Nephron (organoid): ENCODE results near the gene PLS3.

Experiments
- H3K27ac Mint-ChIP-seq, 3 experiments: 2 replicates each; pipeline ENCODE4 v1.8.0; 2020; ENCODE audit warnings: mixed read lengths in 3 of 3, mild to moderate bottlenecking in 2 of 3, moderate library complexity in 1 of 3
- H3K27me3 Mint-ChIP-seq: 2 replicates; pipeline ENCODE4 v1.8.0; 2021; ENCODE audit warnings: low read depth, mild to moderate bottlenecking, moderate library complexity, mixed read lengths
- H3K36me3 Mint-ChIP-seq: 2 replicates; pipeline ENCODE4 v1.8.0; 2020; ENCODE audit warnings: low read depth, mixed read lengths
- H3K4me1 Mint-ChIP-seq: 2 replicates; pipeline ENCODE4 v1.8.0; 2020; ENCODE audit warnings: mixed read lengths
- H3K4me3 Mint-ChIP-seq, 3 experiments: 2 replicates each; pipeline ENCODE4 v1.8.0; 2020; ENCODE audit warnings: mild to moderate bottlenecking in 3 of 3, mixed read lengths in 3 of 3, moderate library complexity in 2 of 3
- H3K9me3 Mint-ChIP-seq: 2 replicates; pipeline ENCODE4 v1.8.0; 2020; ENCODE audit warnings: mixed read lengths
- CTCF ChIP-seq, 3 experiments: fragments of 200-600 bp; sonication (generic); IDR thresholded peaks; one replicate each; pipeline ENCODE4 v1.5.0; 2021; ENCODE audit warnings: antibody characterized with exemption in 3 of 3; ENCODE audit not compliant: unreplicated experiment in 3 of 3

Gene PLS3

GRCh38 chrX:115616943-115617563, 56.1 kb downstream of the PLS3 start:
- Mint-ChIP-seq H3K4me1 (peaks cover 63% of the 10 kb centered on the region), H3K27me3 (no peaks in the 10 kb centered on the region), H3K4me3 (no peak overlapping the region), H3K9me3 (no peaks in the 10 kb centered on the region), H3K36me3 (peaks cover 6% of the 10 kb centered on the region), H3K27ac (peak overlapping the region; percentile 96 to 100 (median 98))
- no peak for TF ChIP-seq CTCF (IDR thresholded peaks at IDR 0.05; ENCODE audit: unreplicated experiment in 3 of 3)

GRCh38 chrX:115622534-115622933, 61.6 kb downstream of the PLS3 start:
- Mint-ChIP-seq H3K4me1 (peaks cover 39% of the 10 kb centered on the region), H3K4me3 (no peak overlapping the region)

GRCh38 chrX:115624916-115625315, 63.9 kb downstream of the PLS3 start:
- Mint-ChIP-seq H3K27ac (peak overlapping the region; percentile 29 to 91 (median 67)), H3K4me1 (peaks cover 24% of the 10 kb centered on the region), H3K4me3 (no peak overlapping the region), H3K27me3 (no peaks in the 10 kb centered on the region), H3K36me3 (peaks cover 16% of the 10 kb centered on the region), H3K9me3 (no peaks in the 10 kb centered on the region)
- TF ChIP-seq CTCF (IDR thresholded peaks at IDR 0.05; ENCODE audit: unreplicated experiment in 3 of 3) = no peak

More at GRCh38 chrX:115622534-115622933, 61.6 kb downstream of the PLS3 start:
- H3K27me3 Mint-ChIP-seq = no peaks in the 10 kb centered on the region
- H3K36me3 Mint-ChIP-seq = peaks cover 14% of the 10 kb centered on the region
- H3K27ac Mint-ChIP-seq = peak overlapping the region in 1 of 3 experiments; percentile 10
- no peak for TF ChIP-seq CTCF (IDR thresholded peaks at IDR 0.05; ENCODE audit: unreplicated experiment in 3 of 3)
- H3K9me3 Mint-ChIP-seq = no peaks in the 10 kb centered on the region

- Mint-ChIP-seq H3K9me3 (no peaks in the 10 kb centered on the region), H3K36me3 (peaks cover 20% of the 10 kb centered on the region), H3K27ac (peak overlapping the region; percentile 41 to 91 (median 67)), H3K4me1 (peaks cover 19% of the 10 kb centered on the region), H3K27me3 (no peaks in the 10 kb centered on the region), H3K4me3 (no peak overlapping the region)
- no peak for TF ChIP-seq CTCF (IDR thresholded peaks at IDR 0.05; ENCODE audit: unreplicated experiment in 3 of 3)
Measured at GRCh38 chrX:115625572-115626301, 64.8 kb downstream of the PLS3 start.

GRCh38 chrX:115630204-115630603, 69.2 kb downstream of the PLS3 start:
- Mint-ChIP-seq H3K9me3 (no peaks in the 10 kb centered on the region), H3K36me3 (peaks cover 18% of the 10 kb centered on the region), H3K4me3 (no peak overlapping the region), H3K4me1 (peaks cover 8% of the 10 kb centered on the region), H3K27ac (no peak overlapping the region), H3K27me3 (no peaks in the 10 kb centered on the region)
- no peak for TF ChIP-seq CTCF (IDR thresholded peaks at IDR 0.05; ENCODE audit: unreplicated experiment in 3 of 3)
